Activated CD4-positive, alpha-beta memory T cell treated with anti-CD3 and anti-CD28 coated beads for 36 hours (primary cell): Measurements from ENCODE around the gene SMG6. TPM values are rescaled to one million over a fixed set of nuclear protein-coding genes. Genes with fewer than 3 reads are reported as not detected.

Experiments used
- CTCF ChIA-PET: fragments of 350-600 bp; sonication (Branson Sonifier 250); formaldehyde crosslinking; loops from one replicate; lab custom pipeline; 2021; ENCODE audit warnings: antibody characterized with exemption, inconsistent platforms; lab: Charles Lee
- POLR2A ChIA-PET: fragments of 350-600 bp; sonication (Branson Sonifier 250); formaldehyde crosslinking; loops from one replicate; lab custom pipeline; 2021; ENCODE audit warnings: antibody characterized with exemption; lab: Charles Lee
- DNase-seq: peaks from one replicate; pipeline ENCODE4 v3.0.0-alpha.2; 2020
- H3K27ac Mint-ChIP-seq: one replicate; pipeline ENCODE4 v1.8.0; 2021; ENCODE audit warnings: mixed read lengths
- H3K27me3 Mint-ChIP-seq: one replicate; pipeline ENCODE4 v1.8.0; 2021; ENCODE audit warnings: mixed read lengths
- H3K36me3 Mint-ChIP-seq: one replicate; pipeline ENCODE4 v1.8.0; 2021; ENCODE audit warnings: mixed read lengths
- H3K4me1 Mint-ChIP-seq: one replicate; pipeline ENCODE4 v1.8.0; 2021; ENCODE audit warnings: low read depth, mixed read lengths
- H3K4me3 Mint-ChIP-seq: one replicate; pipeline ENCODE4 v1.8.0; 2021; ENCODE audit warnings: mild to moderate bottlenecking, mixed read lengths
- H3K9me3 Mint-ChIP-seq: one replicate; pipeline ENCODE4 v1.8.0; 2021; ENCODE audit warnings: mixed read lengths
- intact Hi-C: fragments of 100-400 bp; cut with micrococcal nuclease; formaldehyde crosslinking; loops from one replicate; pipeline ENCODE4 v1.15.1; 2023
- total RNA-seq, 2 experiments: library from RNA; stranded (reverse); gene quantifications; one replicate each; pipeline ENCODE4 v1.2.3, GENCODE V29; 2021

The SMG6 gene
- total RNA-seq, 2 experiments from 2014 or later = 17.2 to 20.3 TPM

- Mint-ChIP-seq H3K27me3 (no peaks in the 10 kb centered on the region), H3K9me3 (no peaks in the 10 kb centered on the region), H3K4me1 (peaks cover 59% of the 10 kb centered on the region), H3K36me3 (peaks cover 7% of the 10 kb centered on the region), H3K27ac (peak overlapping the region; percentile 9), H3K4me3 (peak overlapping the region; percentile 83)
- ChIA-PET CTCF (interaction anchor here (0.6 to 7.9 kb wide), 7 partner anchors 20 to 192 kb away, joined by 3 to 90 read pairs (median 7); partner anchors contain the start of gene HIC1), POLR2A (interaction anchor here (0.6 to 6.2 kb wide), 11 partner anchors 10 to 238 kb away, joined by 3 to 82 read pairs (median 3); partner anchors contain the start of genes HIC1, SMG6 and SRR)
- DNase-seq = no peak
- intact Hi-C loops = no loop called here
These were observed 212.6 kb downstream of the SMG6 start for GRCh38 chr17:2090804-2091534.

DNA sequence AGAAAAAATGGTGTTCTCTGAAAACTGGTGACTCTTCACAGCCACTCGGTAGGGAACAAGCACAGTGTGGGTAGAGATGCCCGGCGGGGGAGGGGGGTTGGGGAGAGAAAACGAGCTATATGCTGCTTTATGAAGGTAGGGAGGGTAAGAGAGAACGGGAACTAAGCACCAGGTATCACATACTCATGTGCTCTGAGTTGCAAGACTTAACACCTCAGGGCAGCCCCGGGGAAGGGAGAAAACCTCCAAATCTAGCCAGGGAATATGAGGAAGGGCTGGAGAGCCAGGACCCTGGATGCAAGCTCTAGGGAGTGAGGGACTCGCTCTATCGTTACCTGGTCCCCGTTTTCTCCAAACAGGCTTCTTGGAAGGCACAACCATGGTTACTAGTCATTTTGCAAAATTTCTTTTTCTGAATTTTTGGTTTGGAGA lies 213.4 kb downstream of the SMG6 start:
- H3K4me3 Mint-ChIP-seq = peak overlapping the region; percentile 83
- ChIA-PET POLR2A (interaction anchor here (0.6 to 6.2 kb wide), 13 partner anchors 9 to 213 kb away, joined by 3 to 82 read pairs (median 3); partner anchors contain the start of genes HIC1, SMG6 and SRR), CTCF (interaction anchor here (0.7 to 7.9 kb wide), 8 partner anchors 16 to 193 kb away, joined by 3 to 90 read pairs (median 6); partner anchors contain the start of gene HIC1)
- no peaks in the 10 kb centered on the region for H3K27me3 Mint-ChIP-seq
- peaks cover 12% of the 10 kb centered on the region for H3K36me3 Mint-ChIP-seq
- peaks cover 65% of the 10 kb centered on the region for H3K4me1 Mint-ChIP-seq
- H3K27ac Mint-ChIP-seq = peak overlapping the region; percentile 90
- DNase-seq = peak; percentile 48
- intact Hi-C loops = no loop called here
- no peaks in the 10 kb centered on the region for H3K9me3 Mint-ChIP-seq

DNA sequence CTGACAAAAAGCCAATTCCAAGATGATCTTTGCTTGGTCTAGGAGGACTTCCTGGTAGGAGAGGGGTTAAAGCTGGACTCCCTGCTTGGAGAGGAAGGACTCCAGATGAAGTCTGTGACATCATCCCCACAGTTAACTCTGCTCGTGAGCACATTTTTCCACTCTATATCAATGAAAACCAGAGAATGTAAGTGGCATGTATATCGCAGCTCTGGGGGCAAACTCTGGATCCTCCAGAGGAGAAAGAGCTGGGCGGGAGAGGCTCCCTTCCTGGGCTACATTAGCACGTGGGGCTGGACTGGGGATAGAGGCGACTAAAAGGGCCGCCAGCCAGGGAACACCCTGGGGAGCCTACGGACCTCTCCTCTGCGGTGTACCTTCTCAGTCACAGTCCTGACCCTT lies 214.6 kb downstream of the SMG6 start:
- Mint-ChIP-seq H3K4me1 (peaks cover 74% of the 10 kb centered on the region), H3K36me3 (peaks cover 20% of the 10 kb centered on the region), H3K27me3 (no peaks in the 10 kb centered on the region), H3K9me3 (no peaks in the 10 kb centered on the region), H3K4me3 (peak overlapping the region; percentile 83), H3K27ac (peak overlapping the region; percentile 90)
- POLR2A ChIA-PET = interaction anchor here (0.6 to 6.2 kb wide), 17 partner anchors 14 to 372 kb away, joined by 3 to 82 read pairs (median 5); partner anchors contain the start of genes HIC1, SMG6 and SRR
- CTCF ChIA-PET = interaction anchor here (0.9 to 7.9 kb wide), 7 partner anchors 17 to 265 kb away, joined by 3 to 90 read pairs (median 7); partner anchors contain the start of gene HIC1
- no peak for DNase-seq
- intact Hi-C loops = loop anchor here (1.0 to 5.0 kb wide), 4 partner anchors 37 to 178 kb away; no protein-coding TSS in a partner anchor

DNA sequence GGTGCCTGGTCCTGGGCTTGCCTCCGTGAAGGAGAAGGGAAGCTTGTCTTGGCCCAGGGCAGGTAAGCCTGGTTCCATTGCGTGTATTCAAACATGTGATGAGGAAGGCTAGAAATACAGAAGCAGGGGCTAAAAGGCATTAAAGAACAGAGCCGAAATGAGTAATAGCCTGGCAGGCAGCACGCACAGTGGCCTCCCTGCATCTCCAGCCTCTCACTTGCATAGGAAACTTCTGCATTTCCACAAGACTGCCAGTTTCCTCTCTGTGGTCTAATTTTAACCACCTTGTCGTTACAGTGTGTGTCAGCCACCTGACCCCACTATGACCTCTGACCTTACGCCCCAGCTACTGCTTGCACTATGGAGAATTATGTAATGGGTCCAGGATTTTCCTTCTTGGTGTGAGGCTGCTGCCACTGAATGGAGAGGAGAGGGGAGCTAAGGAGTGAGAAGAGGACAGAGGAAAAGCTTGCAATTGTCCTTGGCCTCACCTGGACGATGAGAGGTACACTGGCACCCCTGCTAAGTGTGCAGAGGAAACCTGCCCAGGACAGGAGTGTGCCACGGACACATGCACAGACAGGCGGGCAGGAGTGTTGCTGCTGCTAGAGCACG lies 215.9 kb downstream of the SMG6 start:
- Mint-ChIP-seq H3K4me1 (peaks cover 81% of the 10 kb centered on the region), H3K9me3 (no peaks in the 10 kb centered on the region), H3K36me3 (peaks cover 28% of the 10 kb centered on the region), H3K27ac (peak overlapping the region; percentile 42), H3K4me3 (peak overlapping the region; percentile 2), H3K27me3 (no peaks in the 10 kb centered on the region)
- ChIA-PET POLR2A (interaction anchor here (0.9 to 6.2 kb wide), 7 partner anchors 18 to 175 kb away, joined by 3 to 82 read pairs (median 3); no protein-coding TSS in a partner anchor), CTCF (interaction anchor here (0.6 to 7.9 kb wide), 7 partner anchors 15 to 158 kb away, joined by 3 to 90 read pairs (median 3); partner anchors contain the start of gene HIC1)
- peak; percentile 80 for DNase-seq
- intact Hi-C loops = loop anchor here (1.0 to 5.0 kb wide), 4 partner anchors 17 to 179 kb away; no protein-coding TSS in a partner anchor

DNA sequence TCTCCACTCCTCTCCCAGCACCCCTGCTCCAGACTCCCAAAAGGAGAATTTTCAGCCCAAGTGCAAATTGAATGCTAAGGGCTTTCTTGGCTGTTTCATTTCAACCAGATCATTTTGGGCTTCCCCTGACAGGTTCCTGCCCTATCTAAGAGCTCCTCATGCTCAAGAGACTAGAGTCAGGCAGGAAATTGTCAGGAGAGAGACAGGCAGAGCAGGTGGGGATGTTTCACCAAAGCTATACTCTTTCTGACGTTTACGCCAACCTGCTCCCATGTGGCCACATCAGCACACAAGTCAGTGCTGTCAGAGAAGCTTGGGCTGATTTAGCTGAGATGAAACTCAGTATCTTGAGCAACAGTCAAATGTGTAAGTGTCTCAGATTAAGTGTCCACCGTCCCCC lies 217.3 kb downstream of the SMG6 start:
- intact Hi-C loops = loop anchor here (5.0 kb wide), 2 partner anchors 34 to 136 kb away; no protein-coding TSS in a partner anchor
- H3K4me3 Mint-ChIP-seq = no peak overlapping the region
- POLR2A ChIA-PET = interaction anchor here (0.5 to 6.2 kb wide), 3 partner anchors 11 to 179 kb away, joined by 3 to 82 read pairs (median 4); no protein-coding TSS in a partner anchor
- no peak for DNase-seq
- H3K4me1 Mint-ChIP-seq = peaks cover 82% of the 10 kb centered on the region
- peaks cover 37% of the 10 kb centered on the region for H3K36me3 Mint-ChIP-seq
- H3K9me3 Mint-ChIP-seq = no peaks in the 10 kb centered on the region
- CTCF ChIA-PET = interaction anchor here (0.7 to 7.9 kb wide), 3 partner anchors 30 to 197 kb away, joined by 3 to 90 read pairs (median 6); partner anchors contain the start of gene HIC1
- H3K27ac Mint-ChIP-seq = no peak overlapping the region
- H3K27me3 Mint-ChIP-seq = no peaks in the 10 kb centered on the region

DNA sequence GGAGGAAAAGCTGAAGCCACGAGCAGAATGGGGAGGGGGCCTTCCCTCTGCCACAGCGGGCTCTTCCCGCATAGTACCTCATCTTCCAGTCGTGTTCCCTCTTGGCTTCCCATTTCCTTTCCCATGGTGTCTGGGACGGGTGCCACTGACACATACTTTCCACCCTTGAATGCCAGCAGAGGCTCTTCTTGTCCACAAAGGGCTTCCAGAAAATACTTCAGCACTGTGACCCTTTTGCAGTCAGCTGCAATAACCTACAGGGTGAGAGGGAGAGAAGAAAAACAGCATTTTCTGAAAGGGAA lies 218.0 kb downstream of the SMG6 start:
- H3K27ac Mint-ChIP-seq = no peak overlapping the region
- POLR2A ChIA-PET = interaction anchor here (1.0 to 6.2 kb wide), 2 partner anchors 10 to 16 kb away, joined by 3 to 82 read pairs; no protein-coding TSS in a partner anchor
- intact Hi-C loops = loop anchor here (5.0 kb wide), 2 partner anchors 33 to 137 kb away; no protein-coding TSS in a partner anchor
- no peaks in the 10 kb centered on the region for H3K9me3 Mint-ChIP-seq
- DNase-seq = no peak
- H3K4me1 Mint-ChIP-seq = peaks cover 75% of the 10 kb centered on the region
- CTCF ChIA-PET = interaction anchor here (1.6 kb wide), 1 partner anchor 159 kb away, joined by 6 read pairs; no protein-coding TSS in a partner anchor
- no peak overlapping the region for H3K4me3 Mint-ChIP-seq
- H3K36me3 Mint-ChIP-seq = peaks cover 42% of the 10 kb centered on the region
- no peaks in the 10 kb centered on the region for H3K27me3 Mint-ChIP-seq

DNA sequence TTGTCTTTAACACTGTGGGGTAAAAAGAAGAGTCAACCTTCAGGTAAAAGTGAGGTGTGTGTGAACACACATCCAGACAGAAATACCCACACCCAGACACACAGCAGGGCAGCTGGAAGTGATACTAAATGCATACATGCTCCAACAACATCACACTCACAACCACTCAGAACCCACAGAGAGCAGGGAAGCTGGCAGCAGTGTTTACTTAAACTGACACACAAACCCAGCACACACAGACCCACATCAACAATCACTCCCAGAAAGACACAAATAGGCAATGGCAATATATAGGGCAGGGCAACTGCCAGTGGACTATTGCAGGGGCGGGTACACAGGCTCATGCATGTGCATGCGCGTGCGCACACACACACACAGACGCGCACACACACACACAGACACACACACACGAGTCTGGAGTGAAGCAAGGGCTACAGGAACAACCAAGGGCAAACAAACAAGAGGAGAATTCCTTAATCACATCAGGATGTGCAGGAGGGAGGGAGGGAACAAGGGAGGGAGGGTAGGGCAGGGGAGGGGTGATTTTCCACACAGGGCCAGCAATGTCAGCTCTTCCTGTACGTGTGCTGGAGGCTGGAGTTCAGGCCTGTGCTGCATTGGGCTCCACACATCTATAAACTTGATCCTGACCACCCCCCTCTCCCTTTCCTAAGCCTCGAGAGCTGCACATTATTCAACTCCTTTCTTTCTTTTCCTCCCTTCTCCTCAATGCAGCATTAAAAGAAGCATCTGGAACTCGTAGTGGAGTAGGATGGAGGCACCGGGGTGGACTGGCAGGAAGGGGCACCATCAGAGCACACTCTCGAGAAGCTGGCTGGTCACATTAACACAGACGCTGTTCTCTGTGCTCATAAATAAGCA lies 218.6 kb downstream of the SMG6 start:
- intact Hi-C loops = loop anchor here (5.0 kb wide), 2 partner anchors 33 to 137 kb away; no protein-coding TSS in a partner anchor
- no peaks in the 10 kb centered on the region for H3K9me3 Mint-ChIP-seq

DNA sequence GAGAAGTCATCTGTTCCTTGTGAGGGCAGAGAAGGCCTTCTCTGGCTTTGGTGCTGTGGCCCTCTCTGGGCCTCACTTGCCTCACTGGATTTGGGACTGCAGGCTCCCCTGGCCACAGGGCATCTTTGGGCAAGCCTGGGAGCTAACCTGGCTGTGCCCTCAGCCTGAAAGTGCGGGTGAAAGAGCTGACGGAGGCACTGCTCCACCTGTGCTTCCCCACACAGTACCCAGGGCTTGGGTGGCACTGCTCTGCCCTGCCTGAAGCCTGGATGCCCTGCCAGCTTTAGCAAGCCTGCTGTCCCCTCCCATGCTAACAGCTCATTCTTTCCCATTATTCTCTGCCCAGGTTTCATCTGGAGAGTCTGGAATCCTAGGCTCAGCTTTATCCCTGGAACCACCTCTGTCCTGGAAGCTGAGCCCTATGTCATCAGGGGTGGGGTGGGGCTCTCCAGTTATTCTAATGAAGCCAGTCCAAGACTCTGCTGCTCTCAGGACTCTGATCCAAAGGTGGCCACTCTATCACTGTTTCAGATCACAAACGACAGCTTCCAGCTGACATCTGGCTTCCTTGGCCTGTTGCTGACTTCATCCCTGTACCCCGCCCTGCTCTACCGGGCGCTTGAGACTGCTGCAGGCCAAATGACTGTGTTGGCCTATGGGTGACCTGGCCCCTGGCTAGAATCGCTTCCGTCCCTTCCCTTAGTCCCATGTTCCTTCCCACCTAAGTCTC lies 219.4 kb downstream of the SMG6 start:
- peaks cover 47% of the 10 kb centered on the region for H3K36me3 Mint-ChIP-seq
- no peak overlapping the region for H3K4me3 Mint-ChIP-seq
- ChIA-PET CTCF (interaction anchor here (0.8 to 1.9 kb wide), 5 partner anchors 13 to 161 kb away, joined by 3 to 8 read pairs (median 4); no protein-coding TSS in a partner anchor), POLR2A (interaction anchor here (1.2 kb wide), 1 partner anchor 14 kb away, joined by 4 read pairs; no protein-coding TSS in a partner anchor)
- H3K27ac Mint-ChIP-seq = peak overlapping the region; percentile 40
- DNase-seq = no peak
- H3K27me3 Mint-ChIP-seq = no peaks in the 10 kb centered on the region
- intact Hi-C loops = no loop called here
- H3K4me1 Mint-ChIP-seq = peaks cover 61% of the 10 kb centered on the region
- no peaks in the 10 kb centered on the region for H3K9me3 Mint-ChIP-seq

More for the DNA sequence above, 218.6 kb downstream of the SMG6 start:
- DNase-seq = no peak
- no peaks in the 10 kb centered on the region for H3K27me3 Mint-ChIP-seq
- peak overlapping the region; percentile 34 for H3K27ac Mint-ChIP-seq
- POLR2A ChIA-PET = interaction anchor here (6.2 kb wide), 1 partner anchor 15 kb away, joined by 82 read pairs; no protein-coding TSS in a partner anchor
- CTCF ChIA-PET = interaction anchor here (1.3 to 1.6 kb wide), 2 partner anchors 25 to 160 kb away, joined by 3 to 6 read pairs; no protein-coding TSS in a partner anchor
- H3K4me3 Mint-ChIP-seq = no peak overlapping the region
- peaks cover 69% of the 10 kb centered on the region for H3K4me1 Mint-ChIP-seq
- peaks cover 44% of the 10 kb centered on the region for H3K36me3 Mint-ChIP-seq

- POLR2A ChIA-PET = interaction anchor here (1.2 kb wide), 1 partner anchor 13 kb away, joined by 4 read pairs; no protein-coding TSS in a partner anchor
- Mint-ChIP-seq H3K4me1 (peaks cover 55% of the 10 kb centered on the region), H3K36me3 (peaks cover 51% of the 10 kb centered on the region), H3K27me3 (no peaks in the 10 kb centered on the region), H3K27ac (peak overlapping the region; percentile 40), H3K9me3 (no peaks in the 10 kb centered on the region), H3K4me3 (no peak overlapping the region)
- no peak for DNase-seq
- intact Hi-C loops = no loop called here
- CTCF ChIA-PET = interaction anchor here (0.8 to 1.9 kb wide), 5 partner anchors 13 to 161 kb away, joined by 3 to 8 read pairs (median 4); no protein-coding TSS in a partner anchor
These were observed 220.0 kb downstream of the SMG6 start for GRCh38 chr17:2083613-2084035.
